Measurements from ENCODE around the gene DHDH.
"Not testable (repeated sequence)": the region's sequence is repeated elsewhere in the genome, so short reads cannot be mapped to it uniquely, and the experiment has no call there.

The DHDH gene

GRCh38 chr19:48933382-48933932, at the start of gene DHDH:
Gene DHDH, plus strand, starts transcription at chr19:48933699. Its CDS starts 23 bp downstream, at chr19:48933722.
- H3K27ac ChIP-seq (ENCODE audit: low read depth, low read length): peak within 1 kb of the TSS; percentile 32

GRCh38 chr19:48883726-48884125, 49.8 kb upstream of the DHDH start:
- Histone ChIP-seq H3K27me3 (ENCODE audit: control insufficient read depth, insufficient read depth, low read length) (no peaks in the 10 kb centered on the region), H3K4me3 (ENCODE audit: low read depth, low read length) (no peak overlapping the region), H3K27ac (ENCODE audit: low read depth, low read length) (no peak overlapping the region), H3K4me1 (ENCODE audit: control insufficient read depth, insufficient read depth, low read length) (no peaks in the 10 kb centered on the region), H3K9ac (ENCODE audit: low read depth, low read length) (no peak overlapping the region), H3K36me3 (ENCODE audit: control insufficient read depth, insufficient read depth, low read length) (no peaks in the 10 kb centered on the region), H3K9me3 (ENCODE audit: control insufficient read depth, insufficient read depth, low read length) (no peaks in the 10 kb centered on the region)

More at GRCh38 chr19:48933382-48933932, at the start of gene DHDH:
- H3K36me3 ChIP-seq (ENCODE audit: control insufficient read depth, insufficient read depth, low read length): no peaks in the 10 kb centered on the region
- no peak within 1 kb of the TSS for H3K9ac ChIP-seq (ENCODE audit: low read depth, low read length)
- H3K4me1 ChIP-seq (ENCODE audit: control insufficient read depth, insufficient read depth, low read length): 0 out of 2 replicates have a peak, but pooled peaks cover 12% of the 10 kb centered on the region
- H3K27me3 ChIP-seq (ENCODE audit: control insufficient read depth, insufficient read depth, low read length): peaks cover 23% of the 10 kb centered on the region
- no peaks in the 10 kb centered on the region for H3K9me3 ChIP-seq (ENCODE audit: control insufficient read depth, insufficient read depth, low read length)
- peak within 1 kb of the TSS; percentile 57 for H3K4me3 ChIP-seq (ENCODE audit: low read depth, low read length)

GRCh38 chr19:48887861-48888612, 45.5 kb upstream of the DHDH start:
- H3K27me3 ChIP-seq (ENCODE audit: control insufficient read depth, insufficient read depth, low read length): no peaks in the 10 kb centered on the region
- H3K9ac ChIP-seq (ENCODE audit: low read depth, low read length): no peak overlapping the region
- no peaks in the 10 kb centered on the region for H3K36me3 ChIP-seq (ENCODE audit: control insufficient read depth, insufficient read depth, low read length)
- no peak overlapping the region for H3K27ac ChIP-seq (ENCODE audit: low read depth, low read length)
- H3K4me3 ChIP-seq (ENCODE audit: low read depth, low read length): no peak overlapping the region
- no peaks in the 10 kb centered on the region for H3K9me3 ChIP-seq (ENCODE audit: control insufficient read depth, insufficient read depth, low read length)
- H3K4me1 ChIP-seq (ENCODE audit: control insufficient read depth, insufficient read depth, low read length): no peaks in the 10 kb centered on the region

GRCh38 chr19:48889496-48889895, 44.0 kb upstream of the DHDH start:
- not testable (repeated sequence) for H3K36me3 ChIP-seq (ENCODE audit: control insufficient read depth, insufficient read depth, low read length); H3K27me3 ChIP-seq (ENCODE audit: control insufficient read depth, insufficient read depth, low read length); H3K9me3 ChIP-seq (ENCODE audit: control insufficient read depth, insufficient read depth, low read length); H3K27ac ChIP-seq (ENCODE audit: low read depth, low read length); H3K4me3 ChIP-seq (ENCODE audit: low read depth, low read length); H3K4me1 ChIP-seq (ENCODE audit: control insufficient read depth, insufficient read depth, low read length); H3K9ac ChIP-seq (ENCODE audit: low read depth, low read length)

- Histone ChIP-seq H3K9ac (ENCODE audit: low read depth, low read length) (no peak overlapping the region), H3K4me1 (ENCODE audit: control insufficient read depth, insufficient read depth, low read length) (no peaks in the 10 kb centered on the region), H3K27ac (ENCODE audit: low read depth, low read length) (no peak overlapping the region), H3K4me3 (ENCODE audit: low read depth, low read length) (no peak overlapping the region), H3K36me3 (ENCODE audit: control insufficient read depth, insufficient read depth, low read length) (no peaks in the 10 kb centered on the region), H3K9me3 (ENCODE audit: control insufficient read depth, insufficient read depth, low read length) (no peaks in the 10 kb centered on the region), H3K27me3 (ENCODE audit: control insufficient read depth, insufficient read depth, low read length) (no peaks in the 10 kb centered on the region)
Observed at GRCh38 chr19:48890551-48890950, 42.9 kb upstream of the DHDH start.

GRCh38 chr19:48895226-48895625, 38.3 kb upstream of the DHDH start:
- no peaks in the 10 kb centered on the region for H3K9me3 ChIP-seq (ENCODE audit: control insufficient read depth, insufficient read depth, low read length)
- H3K36me3 ChIP-seq (ENCODE audit: control insufficient read depth, insufficient read depth, low read length): no peaks in the 10 kb centered on the region
- H3K9ac ChIP-seq (ENCODE audit: low read depth, low read length): no peak overlapping the region
- no peak overlapping the region for H3K4me3 ChIP-seq (ENCODE audit: low read depth, low read length)
- no peaks in the 10 kb centered on the region for H3K27me3 ChIP-seq (ENCODE audit: control insufficient read depth, insufficient read depth, low read length)
- no peaks in the 10 kb centered on the region for H3K4me1 ChIP-seq (ENCODE audit: control insufficient read depth, insufficient read depth, low read length)
- no peak overlapping the region for H3K27ac ChIP-seq (ENCODE audit: low read depth, low read length)

GRCh38 chr19:48896191-48896720, 37.2 kb upstream of the DHDH start:
- Histone ChIP-seq H3K36me3 (ENCODE audit: control insufficient read depth, insufficient read depth, low read length) (no peaks in the 10 kb centered on the region), H3K4me3 (ENCODE audit: low read depth, low read length) (no peak overlapping the region; the same call in 1 of the 2 replicates), H3K9ac (ENCODE audit: low read depth, low read length) (no peak overlapping the region), H3K27me3 (ENCODE audit: control insufficient read depth, insufficient read depth, low read length) (no peaks in the 10 kb centered on the region), H3K27ac (ENCODE audit: low read depth, low read length) (no peak overlapping the region), H3K9me3 (ENCODE audit: control insufficient read depth, insufficient read depth, low read length) (no peaks in the 10 kb centered on the region), H3K4me1 (ENCODE audit: control insufficient read depth, insufficient read depth, low read length) (peaks cover 3% of the 10 kb centered on the region; the same call in 1 of the 2 replicates)

- Histone ChIP-seq H3K4me1 (ENCODE audit: control insufficient read depth, insufficient read depth, low read length) (peaks cover 3% of the 10 kb centered on the region; the same call in 1 of the 2 replicates), H3K36me3 (ENCODE audit: control insufficient read depth, insufficient read depth, low read length) (peaks cover 4% of the 10 kb centered on the region), H3K9me3 (ENCODE audit: control insufficient read depth, insufficient read depth, low read length) (no peaks in the 10 kb centered on the region), H3K27ac (ENCODE audit: low read depth, low read length) (no peak overlapping the region), H3K27me3 (ENCODE audit: control insufficient read depth, insufficient read depth, low read length) (no peaks in the 10 kb centered on the region), H3K4me3 (ENCODE audit: low read depth, low read length) (no peak overlapping the region), H3K9ac (ENCODE audit: low read depth, low read length) (no peak overlapping the region)
Observed at GRCh38 chr19:48897181-48897580, 36.3 kb upstream of the DHDH start.

GRCh38 chr19:48899386-48899749, 34.1 kb upstream of the DHDH start:
- peak overlapping the region; percentile 83 for H3K4me3 ChIP-seq (ENCODE audit: low read depth, low read length)
- not testable (repeated sequence) for H3K27me3 ChIP-seq (ENCODE audit: control insufficient read depth, insufficient read depth, low read length); H3K27ac ChIP-seq (ENCODE audit: low read depth, low read length); H3K9me3 ChIP-seq (ENCODE audit: control insufficient read depth, insufficient read depth, low read length); H3K4me1 ChIP-seq (ENCODE audit: control insufficient read depth, insufficient read depth, low read length)
- peaks cover 11% of the 10 kb centered on the region for H3K36me3 ChIP-seq (ENCODE audit: control insufficient read depth, insufficient read depth, low read length)
- peak overlapping the region; percentile 67; the same call in 1 of the 2 replicates for H3K9ac ChIP-seq (ENCODE audit: low read depth, low read length)

- peak within 1 kb of the TSS; percentile 67 for H3K9ac ChIP-seq (ENCODE audit: low read depth, low read length)
- peaks cover 16% of the 10 kb centered on the region for H3K36me3 ChIP-seq (ENCODE audit: control insufficient read depth, insufficient read depth, low read length)
- H3K4me3 ChIP-seq (ENCODE audit: low read depth, low read length): peak within 1 kb of the TSS; percentile 83
- H3K27ac ChIP-seq (ENCODE audit: low read depth, low read length): peak within 1 kb of the TSS; percentile 90
- H3K27me3 ChIP-seq (ENCODE audit: control insufficient read depth, insufficient read depth, low read length): no peaks in the 10 kb centered on the region
- H3K4me1 ChIP-seq (ENCODE audit: control insufficient read depth, insufficient read depth, low read length): peaks cover 3% of the 10 kb centered on the region; the same call in 1 of the 2 replicates
- no peaks in the 10 kb centered on the region for H3K9me3 ChIP-seq (ENCODE audit: control insufficient read depth, insufficient read depth, low read length)
Observed at GRCh38 chr19:48899781-48900476, 33.6 kb upstream of the DHDH start, which contains the start of gene NUCB1. Gene NUCB1, plus strand, starts transcription at chr19:48900312. Its CDS starts 485 bp downstream, at chr19:48900797.
